Measurements from ENCODE around the gene ADAP1. TPM values are rescaled to one million over a fixed set of nuclear protein-coding genes. Genes with fewer than 3 reads are reported as not detected.

The ADAP1 gene
- total and polyA plus RNA-seq, 3 experiments from 2014 or later: 37.7 to 77.3 (median 67.7) TPM

GRCh38 chr7:893686-894085, 60.8 kb downstream of the ADAP1 start:
- Histone ChIP-seq H3K9me3 (ENCODE audit: low read length) (no peaks in the 10 kb centered on the region), H3K4me1 (ENCODE audit: insufficient read depth, low read length) (no peaks in the 10 kb centered on the region), H3K27ac (ENCODE audit: low read depth, low read length) (no peak overlapping the region), H3K27me3 (ENCODE audit: insufficient read depth, low read length, poor library complexity, severe bottlenecking) (no peaks in the 10 kb centered on the region), H3K36me3 (ENCODE audit: insufficient read depth, low read length) (peaks cover 30% of the 10 kb centered on the region), H3K4me3 (ENCODE audit: low read length) (no peak overlapping the region)
- ChIA-PET CTCF (no interaction called here), POLR2A (no interaction called here)
- Mint-ChIP-seq H3K27ac (no peak overlapping the region), H3K4me1 (peaks cover 0 to 2% (median 0%) of the 10 kb centered on the region in 3 donors), H3K36me3 (peaks cover 14 to 79% (median 18%) of the 10 kb centered on the region in 3 donors), H3K9me3 (peaks cover 0 to 2% (median 0%) of the 10 kb centered on the region in 5 donors), H3K4me3 (no peak overlapping the region), H3K27me3 (peaks cover 0 to 2% of the 10 kb centered on the region in 2 donors)
- DNase-seq: no peak

GRCh38 chr7:892648-893593, 61.6 kb downstream of the ADAP1 start:
- peaks cover 37% of the 10 kb centered on the region for H3K36me3 ChIP-seq (ENCODE audit: insufficient read depth, low read length)
- no peak overlapping the region for H3K27ac ChIP-seq (ENCODE audit: low read depth, low read length)
- Mint-ChIP-seq H3K27me3 (peaks cover 0 to 2% of the 10 kb centered on the region in 2 donors), H3K27ac (peak overlapping the region in 2 of 8 donors; percentile 17 to 42), H3K36me3 (peaks cover 14 to 83% (median 18%) of the 10 kb centered on the region in 3 donors), H3K4me3 (peak overlapping the region in 1 of 7 donors; percentile 74), H3K9me3 (peaks cover 0 to 2% (median 0%) of the 10 kb centered on the region in 5 donors), H3K4me1 (peaks cover 0 to 3% (median 2%) of the 10 kb centered on the region in 3 donors)
- no peaks in the 10 kb centered on the region for H3K4me1 ChIP-seq (ENCODE audit: insufficient read depth, low read length)
- CTCF ChIA-PET: no interaction called here
- no peaks in the 10 kb centered on the region for H3K9me3 ChIP-seq (ENCODE audit: low read length)
- H3K27me3 ChIP-seq (ENCODE audit: insufficient read depth, low read length, poor library complexity, severe bottlenecking): no peaks in the 10 kb centered on the region
- POLR2A ChIA-PET: no interaction called here
- DNase-seq: no peak
- no peak overlapping the region for H3K4me3 ChIP-seq (ENCODE audit: low read length)

GRCh38 chr7:891805-892204, 62.7 kb downstream of the ADAP1 start:
- Histone ChIP-seq H3K27me3 (ENCODE audit: insufficient read depth, low read length, poor library complexity, severe bottlenecking) (no peaks in the 10 kb centered on the region), H3K27ac (ENCODE audit: low read depth, low read length) (no peak overlapping the region), H3K4me1 (ENCODE audit: insufficient read depth, low read length) (no peaks in the 10 kb centered on the region), H3K36me3 (ENCODE audit: insufficient read depth, low read length) (peaks cover 47% of the 10 kb centered on the region), H3K4me3 (ENCODE audit: low read length) (no peak overlapping the region), H3K9me3 (ENCODE audit: low read length) (no peaks in the 10 kb centered on the region)
- H3K4me3 Mint-ChIP-seq: no peak overlapping the region
- ChIA-PET POLR2A (no interaction called here), CTCF (no interaction called here)
- peaks cover 0 to 2% (median 0%) of the 10 kb centered on the region in 5 donors for H3K9me3 Mint-ChIP-seq
- H3K27ac Mint-ChIP-seq: no peak overlapping the region
- no peak for DNase-seq
- H3K4me1 Mint-ChIP-seq: peaks cover 0 to 5% (median 2%) of the 10 kb centered on the region in 3 donors
- peaks cover 0 to 2% of the 10 kb centered on the region in 2 donors for H3K27me3 Mint-ChIP-seq
- peaks cover 14 to 84% (median 17%) of the 10 kb centered on the region in 3 donors for H3K36me3 Mint-ChIP-seq

GRCh38 chr7:891291-891690, 63.2 kb downstream of the ADAP1 start:
- H3K27ac Mint-ChIP-seq: peak overlapping the region in 1 of 8 donors; percentile 70
- DNase-seq: no peak
- H3K4me3 Mint-ChIP-seq: no peak overlapping the region
- peaks cover 0 to 2% (median 0%) of the 10 kb centered on the region in 5 donors for H3K9me3 Mint-ChIP-seq
- ChIA-PET POLR2A (no interaction called here), CTCF (no interaction called here)
- Histone ChIP-seq H3K4me3 (ENCODE audit: low read length) (no peak overlapping the region), H3K36me3 (ENCODE audit: insufficient read depth, low read length) (peaks cover 47% of the 10 kb centered on the region), H3K4me1 (ENCODE audit: insufficient read depth, low read length) (no peaks in the 10 kb centered on the region), H3K9me3 (ENCODE audit: low read length) (no peaks in the 10 kb centered on the region), H3K27me3 (ENCODE audit: insufficient read depth, low read length, poor library complexity, severe bottlenecking) (no peaks in the 10 kb centered on the region), H3K27ac (ENCODE audit: low read depth, low read length) (no peak overlapping the region)
- peaks cover 0 to 2% of the 10 kb centered on the region in 2 donors for H3K27me3 Mint-ChIP-seq
- peaks cover 0 to 5% (median 2%) of the 10 kb centered on the region in 3 donors for H3K4me1 Mint-ChIP-seq
- peaks cover 12 to 82% (median 16%) of the 10 kb centered on the region in 3 donors for H3K36me3 Mint-ChIP-seq

- no peaks in the 10 kb centered on the region for H3K4me1 ChIP-seq (ENCODE audit: insufficient read depth, low read length)
- ChIA-PET POLR2A (no interaction called here), CTCF (no interaction called here)
- no peak overlapping the region for H3K4me3 ChIP-seq (ENCODE audit: low read length)
- H3K4me1 Mint-ChIP-seq: peaks cover 0 to 6% (median 2%) of the 10 kb centered on the region in 3 donors
- H3K4me3 Mint-ChIP-seq: no peak overlapping the region
- H3K27ac Mint-ChIP-seq: no peak overlapping the region
- peaks cover 0 to 2% (median 0%) of the 10 kb centered on the region in 5 donors for H3K9me3 Mint-ChIP-seq
- no peaks in the 10 kb centered on the region for H3K27me3 ChIP-seq (ENCODE audit: insufficient read depth, low read length, poor library complexity, severe bottlenecking)
- H3K36me3 ChIP-seq (ENCODE audit: insufficient read depth, low read length): peaks cover 43% of the 10 kb centered on the region
- H3K9me3 ChIP-seq (ENCODE audit: low read length): no peaks in the 10 kb centered on the region
- peaks cover 0 to 2% of the 10 kb centered on the region in 2 donors for H3K27me3 Mint-ChIP-seq
- DNase-seq: no peak
- peaks cover 8 to 80% (median 12%) of the 10 kb centered on the region in 3 donors for H3K36me3 Mint-ChIP-seq
- no peak overlapping the region for H3K27ac ChIP-seq (ENCODE audit: low read depth, low read length)
Observed at GRCh38 chr7:890868-891267, 63.6 kb downstream of the ADAP1 start.

- no peak for DNase-seq
- H3K9me3 ChIP-seq (ENCODE audit: low read length): no peaks in the 10 kb centered on the region
Observed at GRCh38 chr7:889391-889790, 65.1 kb downstream of the ADAP1 start.

GRCh38 chr7:889025-889390, 65.5 kb downstream of the ADAP1 start:
- Histone ChIP-seq H3K36me3 (ENCODE audit: insufficient read depth, low read length) (peaks cover 41% of the 10 kb centered on the region), H3K4me3 (ENCODE audit: low read length) (no peak overlapping the region), H3K9me3 (ENCODE audit: low read length) (no peaks in the 10 kb centered on the region), H3K27ac (ENCODE audit: low read depth, low read length) (no peak overlapping the region), H3K27me3 (ENCODE audit: insufficient read depth, low read length, poor library complexity, severe bottlenecking) (no peaks in the 10 kb centered on the region), H3K4me1 (ENCODE audit: insufficient read depth, low read length) (no peaks in the 10 kb centered on the region)
- CTCF ChIA-PET: no interaction called here
- Mint-ChIP-seq H3K27me3 (peaks cover 0 to 2% of the 10 kb centered on the region in 2 donors), H3K36me3 (peaks cover 8 to 69% (median 12%) of the 10 kb centered on the region in 3 donors), H3K27ac (no peak overlapping the region), H3K9me3 (peaks cover 0 to 2% (median 0%) of the 10 kb centered on the region in 5 donors), H3K4me3 (no peak overlapping the region), H3K4me1 (peaks cover 4 to 24% (median 7%) of the 10 kb centered on the region in 3 donors)
- POLR2A ChIA-PET: no interaction called here
- no peak for DNase-seq

More at GRCh38 chr7:889391-889790, 65.1 kb downstream of the ADAP1 start:
- CTCF ChIA-PET: no interaction called here
- Mint-ChIP-seq H3K4me1 (peaks cover 4 to 20% (median 6%) of the 10 kb centered on the region in 3 donors), H3K27ac (no peak overlapping the region), H3K27me3 (peaks cover 0 to 2% of the 10 kb centered on the region in 2 donors), H3K36me3 (peaks cover 8 to 72% (median 12%) of the 10 kb centered on the region in 3 donors), H3K9me3 (peaks cover 0 to 2% (median 0%) of the 10 kb centered on the region in 5 donors), H3K4me3 (no peak overlapping the region)
- Histone ChIP-seq H3K36me3 (ENCODE audit: insufficient read depth, low read length) (peaks cover 41% of the 10 kb centered on the region), H3K4me1 (ENCODE audit: insufficient read depth, low read length) (no peaks in the 10 kb centered on the region), H3K27ac (ENCODE audit: low read depth, low read length) (no peak overlapping the region), H3K27me3 (ENCODE audit: insufficient read depth, low read length, poor library complexity, severe bottlenecking) (no peaks in the 10 kb centered on the region), H3K4me3 (ENCODE audit: low read length) (no peak overlapping the region)
- POLR2A ChIA-PET: no interaction called here
